Esophagus muscularis mucosa (tissue), 4 donors: ENCODE results near the gene TAS2R1. TPM values are rescaled to one million over a fixed set of nuclear protein-coding genes. Genes with fewer than 3 reads are reported as not detected.

Source experiments
- DNase-seq: peaks from one replicate; pipeline ENCODE4 v3.0.0-alpha.2; 2017; ENCODE audit errors: extremely low spot score
- H3K27ac ChIP-seq, 4 donors: fragments of 200-600 bp; sonication (generic); replicated peaks in 1 of 4; 1 replicate in 3 of 4; 2 replicates in 1 of 4; pipeline ENCODE4 v1.5.1; 2016 to 2019; ENCODE audit warnings: mild to moderate bottlenecking in 1 of 4
- H3K27me3 ChIP-seq, 4 donors: fragments of 200-600 bp; sonication (generic); one replicate each; pipeline versions ENCODE4 v1.5.1 to v1.6.0; 2016 to 2019
- H3K36me3 ChIP-seq, 4 donors: fragments of 200-600 bp; sonication (generic); one replicate each; pipeline ENCODE4 v1.5.1; 2016 to 2019
- H3K4me1 ChIP-seq, 4 donors: fragments of 200-600 bp; sonication (generic); one replicate each; pipeline ENCODE4 v1.5.1; 2016 to 2019
- H3K4me3 ChIP-seq, 4 donors: fragments of 200-600 bp; sonication (generic); 1 replicate in 2 of 4; 2 replicates in 2 of 4; pipeline ENCODE4 v1.5.1; 2016 to 2019; ENCODE audit warnings: mild to moderate bottlenecking in 4 of 4, moderate library complexity in 1 of 4
- H3K9me3 ChIP-seq, 4 donors: fragments of 200-600 bp; sonication (generic); 1 replicate in 3 of 4; 2 replicates in 1 of 4; pipeline ENCODE4 v1.5.1; 2016 to 2019
- EP300 ChIP-seq: sonication (generic); formaldehyde crosslinking; IDR thresholded peaks from one replicate; pipeline ENCODE4 v1.6.1; 2017; ENCODE audit warnings: antibody characterized with exemption
- POLR2A ChIP-seq: fragments of 450-650 bp; IDR thresholded peaks from one replicate; pipeline ENCODE4 v1.6.1; 2017; ENCODE audit warnings: antibody characterized with exemption, moderate library complexity, mild to moderate bottlenecking, low read depth
- POLR2AphosphoS5 ChIP-seq, 2 donors: sonication (generic); formaldehyde crosslinking; IDR thresholded peaks; one replicate each; pipeline ENCODE4 v1.6.1; 2017; ENCODE audit warnings: antibody characterized with exemption in 2 of 2
- WGBS: methylation state at CpG from one replicate; pipeline ENCODE4 v1.1.5; 2018; 5-methylcytosine and 5-hydroxymethylcytosine counted together
- intact Hi-C: fragments of 100-400 bp; cut with DNase I; formaldehyde crosslinking; loops from one replicate; pipeline ENCODE4 v1.15.1; 2023
- total RNA-seq, 4 donors: library from RNA; depleted of rRNA; stranded (reverse); fragments of >200 nt; gene quantifications; one replicate each; pipeline versions ENCODE4 v1.1.0 to v1.2.1, GENCODE V29; 2016
- TF ChIP-seq, protein P1 (sequence below), 3 experiments: fragments of 200-600 bp in 2 of 3; fragments of 450-650 bp in 1 of 3; sonication (generic) in 2 of 3; IDR thresholded peaks; one replicate each; pipeline ENCODE4 v1.5.1; 2017 to 2019; ENCODE audit warnings: antibody characterized with exemption in 3 of 3, mild to moderate bottlenecking in 2 of 3, moderate library complexity in 1 of 3

Gene TAS2R1
- total RNA-seq, 4 donors from 2014 or later = not detected

DNA sequence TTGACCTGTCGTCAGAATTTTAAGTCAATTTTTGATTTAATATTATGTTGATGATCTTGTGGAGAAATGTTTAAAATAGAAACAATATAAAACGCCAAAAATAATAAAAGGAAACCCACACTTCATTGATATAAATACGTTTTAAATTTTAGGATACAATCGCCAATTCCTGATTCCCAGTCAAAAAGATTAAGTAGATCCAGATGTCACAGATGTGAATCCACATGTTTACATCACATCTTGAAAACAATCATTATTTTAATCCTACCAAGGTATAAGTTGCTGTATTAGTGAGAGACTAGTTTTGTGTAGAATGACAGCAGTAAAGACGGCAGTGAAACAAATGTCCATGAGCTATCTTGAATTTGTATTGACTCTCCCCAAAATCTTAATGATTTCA lies 4.9 kb downstream of the TAS2R1 start:
- intact Hi-C loops = no loop called here
- no peak for DNase-seq
- Histone ChIP-seq H3K27me3 (no peaks in the 10 kb centered on the region), H3K9me3 (no peaks in the 10 kb centered on the region), H3K36me3 (no peaks in the 10 kb centered on the region), H3K27ac (no peak overlapping the region), H3K4me3 (no peak overlapping the region), H3K4me1 (peaks cover 4 to 15% (median 8%) of the 10 kb centered on the region in 4 donors)
- TF ChIP-seq POLR2A (no peak), EP300 (no peak), POLR2AphosphoS5 (IDR thresholded peaks at IDR 0.05) (no peak)
- TF ChIP-seq, protein P1, sequence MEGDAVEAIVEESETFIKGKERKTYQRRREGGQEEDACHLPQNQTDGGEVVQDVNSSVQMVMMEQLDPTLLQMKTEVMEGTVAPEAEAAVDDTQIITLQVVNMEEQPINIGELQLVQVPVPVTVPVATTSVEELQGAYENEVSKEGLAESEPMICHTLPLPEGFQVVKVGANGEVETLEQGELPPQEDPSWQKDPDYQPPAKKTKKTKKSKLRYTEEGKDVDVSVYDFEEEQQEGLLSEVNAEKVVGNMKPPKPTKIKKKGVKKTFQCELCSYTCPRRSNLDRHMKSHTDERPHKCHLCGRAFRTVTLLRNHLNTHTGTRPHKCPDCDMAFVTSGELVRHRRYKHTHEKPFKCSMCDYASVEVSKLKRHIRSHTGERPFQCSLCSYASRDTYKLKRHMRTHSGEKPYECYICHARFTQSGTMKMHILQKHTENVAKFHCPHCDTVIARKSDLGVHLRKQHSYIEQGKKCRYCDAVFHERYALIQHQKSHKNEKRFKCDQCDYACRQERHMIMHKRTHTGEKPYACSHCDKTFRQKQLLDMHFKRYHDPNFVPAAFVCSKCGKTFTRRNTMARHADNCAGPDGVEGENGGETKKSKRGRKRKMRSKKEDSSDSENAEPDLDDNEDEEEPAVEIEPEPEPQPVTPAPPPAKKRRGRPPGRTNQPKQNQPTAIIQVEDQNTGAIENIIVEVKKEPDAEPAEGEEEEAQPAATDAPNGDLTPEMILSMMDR (IDR thresholded peaks at IDR 0.05) = no peak
- 81% methylated on average over 5 of the region's 5 CpGs for WGBS

DNA sequence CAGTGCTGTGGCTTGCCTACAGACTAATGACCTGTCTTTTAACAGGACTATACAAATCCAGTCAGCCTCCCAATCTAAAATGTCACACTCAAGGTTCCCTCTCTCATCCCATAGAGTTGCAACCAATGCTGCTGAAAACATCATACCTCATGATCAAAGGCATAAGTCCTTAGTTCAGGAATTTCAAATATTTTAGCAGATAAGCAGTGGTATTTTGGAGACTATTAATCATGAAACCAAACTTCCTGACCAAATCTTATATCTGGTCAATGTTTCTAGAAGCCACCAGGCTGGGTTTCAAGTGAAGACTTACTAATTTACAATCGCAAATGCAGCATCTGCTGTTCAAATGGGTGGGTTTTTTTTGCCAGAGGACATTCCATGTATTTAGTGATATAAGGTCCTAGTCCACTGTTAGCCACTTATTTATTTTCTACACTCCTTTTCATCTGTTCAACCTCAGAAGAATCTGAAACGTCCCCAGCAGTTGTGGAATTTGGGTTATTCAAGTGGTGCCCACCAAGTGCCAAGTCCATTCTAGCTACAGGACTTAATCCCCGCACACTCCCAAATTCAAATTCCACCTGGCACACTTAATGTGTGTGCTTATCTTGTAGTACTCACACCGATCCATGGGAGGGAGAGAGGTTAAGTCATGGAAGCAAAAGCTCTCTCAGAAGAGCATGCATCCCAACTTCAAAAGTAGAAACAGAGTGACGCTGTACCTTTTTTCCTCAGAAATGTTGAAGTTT lies 5.8 kb downstream of the TAS2R1 start:
- 91% methylated on average over 5 of the region's 5 CpGs for WGBS
- Histone ChIP-seq H3K27me3 (no peaks in the 10 kb centered on the region), H3K27ac (no peak overlapping the region), H3K9me3 (no peaks in the 10 kb centered on the region), H3K4me1 (peaks cover 4 to 15% (median 8%) of the 10 kb centered on the region in 4 donors), H3K36me3 (no peaks in the 10 kb centered on the region), H3K4me3 (no peak overlapping the region)
- intact Hi-C loops = no loop called here
- TF ChIP-seq EP300 (no peak), POLR2AphosphoS5 (IDR thresholded peaks at IDR 0.05) (no peak), POLR2A (no peak)
- TF ChIP-seq, protein P1 (IDR thresholded peaks at IDR 0.05) = no peak
- DNase-seq = no peak

DNA sequence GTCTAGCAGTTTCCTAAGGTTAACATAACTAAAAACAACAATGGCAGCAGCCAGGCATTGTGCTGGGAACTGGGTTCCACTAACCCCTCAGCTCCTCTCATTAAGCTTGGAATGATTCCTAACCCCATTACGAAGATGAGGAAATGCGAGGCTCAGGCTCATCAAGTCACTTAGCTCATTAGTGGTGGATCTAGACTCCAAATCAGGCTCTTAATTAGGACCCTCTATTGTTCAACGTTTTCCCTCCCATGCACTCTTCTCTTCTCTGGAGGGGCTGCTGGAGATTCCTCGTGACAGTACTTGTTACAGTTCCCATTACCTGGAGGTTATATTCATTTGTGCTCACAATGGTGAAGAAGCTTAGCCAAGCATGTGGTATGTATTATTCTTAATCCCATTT lies 6.5 kb downstream of the TAS2R1 start:
- Histone ChIP-seq H3K4me1 (peaks cover 4 to 15% (median 8%) of the 10 kb centered on the region in 4 donors), H3K4me3 (no peak overlapping the region), H3K9me3 (no peaks in the 10 kb centered on the region), H3K27me3 (peaks cover 0 to under 1% (median 0%) of the 10 kb centered on the region in 4 donors), H3K36me3 (no peaks in the 10 kb centered on the region), H3K27ac (no peak overlapping the region)
- no peak for DNase-seq
- no peak for TF ChIP-seq POLR2A
- intact Hi-C loops = no loop called here
- WGBS = 85% methylated on average over 4 of the region's 4 CpGs

DNA sequence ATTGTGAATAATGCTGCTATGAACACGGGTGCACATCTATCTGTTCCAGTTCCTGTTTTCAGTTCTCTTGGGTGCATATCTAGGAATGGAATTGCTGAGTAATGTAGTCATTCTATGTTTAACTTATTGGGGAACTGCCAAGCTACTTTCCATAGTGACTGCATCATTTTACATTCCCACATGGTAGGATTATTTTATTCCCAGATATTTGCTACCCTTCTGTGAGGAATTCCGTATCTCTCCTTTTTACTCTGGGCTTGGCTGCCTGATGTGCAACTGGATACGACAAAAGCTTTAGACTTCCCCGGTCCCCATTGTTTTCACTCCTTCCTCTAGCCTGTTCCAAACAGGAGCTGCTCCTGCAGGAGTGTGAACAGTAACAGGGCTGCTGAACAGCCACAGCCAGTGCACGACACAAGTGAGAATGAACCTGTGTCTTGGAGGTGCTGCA lies 7.2 kb downstream of the TAS2R1 start:
- no peak for DNase-seq
- WGBS = 12% methylated on average over 5 of the region's 5 CpGs
- no peaks in the 10 kb centered on the region for H3K9me3 ChIP-seq
- TF ChIP-seq POLR2AphosphoS5 (IDR thresholded peaks at IDR 0.05) = no peak
- TF ChIP-seq POLR2A = no peak
- TF ChIP-seq, protein P1 (IDR thresholded peaks at IDR 0.05) = no peak
- TF ChIP-seq EP300 = no peak
- H3K27me3 ChIP-seq = peaks cover 0 to 6% (median 0%) of the 10 kb centered on the region in 4 donors
- intact Hi-C loops = no loop called here
- H3K4me1 ChIP-seq = peaks cover 4 to 15% (median 8%) of the 10 kb centered on the region in 4 donors
- no peak overlapping the region for H3K4me3 ChIP-seq
- H3K27ac ChIP-seq = no peak overlapping the region
- no peaks in the 10 kb centered on the region for H3K36me3 ChIP-seq

DNA sequence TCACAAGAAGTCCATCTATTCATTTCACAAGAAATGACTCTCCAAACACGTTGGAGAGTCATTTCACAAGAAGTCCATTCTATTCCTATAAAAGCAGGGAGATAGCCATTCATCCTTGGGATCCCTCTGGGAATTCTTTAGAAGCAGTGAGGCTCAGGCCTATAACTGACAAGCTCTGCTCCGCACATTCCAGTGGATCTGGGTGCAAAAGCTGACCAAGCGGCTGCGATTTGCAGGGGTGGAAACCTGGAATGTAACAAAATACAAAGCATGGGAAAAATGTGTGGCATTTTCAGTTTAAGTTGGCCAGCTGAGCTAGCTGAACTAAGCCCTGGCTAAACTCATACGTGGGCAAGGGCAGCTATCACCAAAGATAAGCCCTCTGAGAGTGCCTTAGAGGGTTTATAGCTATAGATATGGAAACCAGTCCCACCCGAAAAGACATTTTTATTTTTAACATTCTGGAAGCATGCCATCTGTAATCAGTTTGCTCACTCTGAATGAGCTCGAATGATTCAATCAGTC lies 8.7 kb downstream of the TAS2R1 start:
- DNase-seq = no peak
- Histone ChIP-seq H3K27me3 (peaks cover 0 to 6% (median 0%) of the 10 kb centered on the region in 4 donors), H3K36me3 (no peaks in the 10 kb centered on the region), H3K4me1 (peaks cover 4 to 15% (median 8%) of the 10 kb centered on the region in 4 donors), H3K27ac (no peak overlapping the region), H3K9me3 (no peaks in the 10 kb centered on the region), H3K4me3 (no peak overlapping the region)
- 49% methylated on average over 7 of the region's 7 CpGs for WGBS
- TF ChIP-seq, protein P1 (IDR thresholded peaks at IDR 0.05) = no peak
- TF ChIP-seq POLR2A (no peak), EP300 (no peak), POLR2AphosphoS5 (IDR thresholded peaks at IDR 0.05) (no peak)
- intact Hi-C loops = no loop called here
